Measurements from ENCODE around the gene LGR5. TPM values are rescaled to one million over a fixed set of nuclear protein-coding genes. Genes with fewer than 3 reads are reported as not detected.

The LGR5 gene
- total and polyA plus RNA-seq, 4 donors = 1.6 to 8.8 (median 7.2) TPM

DNA sequence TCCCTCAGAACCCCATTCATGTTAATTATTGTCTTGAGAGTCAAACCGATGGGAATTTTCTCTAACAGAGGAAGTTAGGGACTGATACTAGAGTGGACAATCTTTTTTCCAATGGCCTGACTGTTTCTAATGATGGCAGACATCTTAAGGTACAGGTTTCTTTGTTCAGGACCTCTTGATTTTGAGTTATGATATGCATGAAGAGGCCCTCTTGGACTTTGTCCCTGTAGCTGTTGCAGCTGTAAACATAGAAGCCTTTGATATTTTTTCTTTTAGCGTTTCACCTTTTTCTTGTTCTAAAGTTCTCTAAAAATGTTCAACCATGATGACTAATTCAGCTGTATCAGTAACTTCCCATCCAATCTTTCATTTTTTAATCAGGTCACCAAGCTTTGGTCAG is 53.0 kb downstream of the LGR5 start:
- Histone ChIP-seq H3K27ac (ENCODE audit: low read depth, low read length) (no peak overlapping the region), H3K36me3 (ENCODE audit: control insufficient read depth, insufficient read depth, low read length) (no peaks in the 10 kb centered on the region), H3K4me3 (ENCODE audit: low read depth, low read length) (no peak overlapping the region)

DNA sequence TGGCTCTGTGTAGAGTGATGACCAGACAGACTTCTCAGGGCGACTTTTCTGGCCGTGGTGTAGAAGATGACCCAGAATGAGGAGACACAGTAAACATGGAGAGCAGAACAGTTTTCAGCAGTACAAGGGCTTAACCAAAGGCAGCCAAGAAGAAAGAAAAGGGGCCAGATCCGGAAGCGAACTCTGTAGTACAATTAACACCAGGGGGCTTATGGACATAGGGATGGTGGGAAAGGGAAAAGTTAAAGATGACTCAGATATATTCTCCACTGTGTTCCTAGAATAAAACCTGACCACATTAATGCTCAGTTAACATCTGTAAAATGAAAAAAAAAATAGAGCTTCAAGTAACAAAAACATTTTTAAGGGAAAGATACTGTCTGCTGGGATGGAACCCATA is 60.2 kb downstream of the LGR5 start:
- no peaks in the 10 kb centered on the region for H3K4me1 ChIP-seq (ENCODE audit: control insufficient read depth, insufficient read depth, low read length)
- H3K27ac ChIP-seq (ENCODE audit: low read depth, low read length) = no peak overlapping the region
- 100% methylated on average over 3 of the region's 4 CpGs for WGBS (ENCODE audit: insufficient coverage)
- H3K4me3 ChIP-seq (ENCODE audit: low read depth, low read length) = no peak overlapping the region
- H3K9me3 ChIP-seq (ENCODE audit: control insufficient read depth, insufficient read depth, low read length) = no peaks in the 10 kb centered on the region
- DNase-seq (ENCODE audit: low read depth in 4 of 6, low spot score in 6 of 6) = no peak
- H3K36me3 ChIP-seq (ENCODE audit: control insufficient read depth, insufficient read depth, low read length) = no peaks in the 10 kb centered on the region
- H3K27me3 ChIP-seq (ENCODE audit: control insufficient read depth, insufficient read depth, low read length) = no peaks in the 10 kb centered on the region

More for the DNA sequence above, 53.0 kb downstream of the LGR5 start:
- Histone ChIP-seq H3K9me3 (ENCODE audit: control insufficient read depth, insufficient read depth, low read length) (no peaks in the 10 kb centered on the region), H3K27me3 (ENCODE audit: control insufficient read depth, insufficient read depth, low read length) (no peaks in the 10 kb centered on the region), H3K4me1 (ENCODE audit: control insufficient read depth, insufficient read depth, low read length) (no peaks in the 10 kb centered on the region)
- WGBS (ENCODE audit: insufficient coverage) = 100% methylated on average over 1 of the region's 2 CpGs
- DNase-seq (ENCODE audit: low read depth in 4 of 6, low spot score in 6 of 6) = no peak

DNA sequence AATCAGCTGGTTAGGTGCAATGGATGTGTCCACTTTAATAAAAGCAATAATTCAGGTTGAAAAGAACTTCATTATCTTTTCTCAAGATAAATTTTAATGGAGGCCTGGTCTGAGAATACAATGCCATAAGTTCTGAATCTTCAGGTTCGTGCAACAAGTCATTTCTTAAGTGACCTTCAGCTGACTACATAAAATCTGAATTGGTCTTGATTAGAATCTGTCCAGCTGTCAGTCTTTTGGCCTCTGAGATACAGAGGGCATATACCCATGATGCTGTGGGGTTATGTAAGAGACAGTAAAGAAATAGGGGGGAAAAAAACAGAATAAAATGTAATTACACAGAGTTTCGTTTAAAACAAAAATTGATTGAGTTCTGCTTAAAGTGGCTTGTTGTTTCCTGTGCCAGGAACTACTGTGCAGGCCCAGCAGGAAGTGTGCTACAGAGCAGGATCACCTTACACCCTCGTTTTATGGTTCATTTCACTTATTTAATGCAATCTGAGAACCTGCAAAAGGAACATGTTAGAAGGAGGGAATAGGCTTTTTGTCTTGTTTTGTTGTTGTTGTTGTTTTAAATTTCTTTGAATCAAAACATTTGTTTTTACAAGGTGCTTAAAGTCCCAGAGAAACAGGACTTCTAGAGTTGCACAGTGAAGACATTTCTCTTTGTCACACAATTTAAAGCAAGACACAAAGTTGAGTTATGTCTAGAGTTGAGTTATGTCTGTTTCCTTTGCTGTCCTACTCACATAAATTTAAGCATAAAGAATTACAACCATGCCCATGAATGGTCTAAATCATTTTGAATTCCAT is 64.2 kb downstream of the LGR5 start:
- Histone ChIP-seq H3K4me1 (ENCODE audit: control insufficient read depth, insufficient read depth, low read length) (no peaks in the 10 kb centered on the region), H3K36me3 (ENCODE audit: control insufficient read depth, insufficient read depth, low read length) (no peaks in the 10 kb centered on the region), H3K27me3 (ENCODE audit: control insufficient read depth, insufficient read depth, low read length) (no peaks in the 10 kb centered on the region), H3K27ac (ENCODE audit: low read depth, low read length) (no peak overlapping the region), H3K9me3 (ENCODE audit: control insufficient read depth, insufficient read depth, low read length) (no peaks in the 10 kb centered on the region), H3K4me3 (ENCODE audit: low read depth, low read length) (no peak overlapping the region)
- WGBS (ENCODE audit: insufficient coverage) = no CpG with 5 or more reads among the region's 3 CpGs
- DNase-seq (ENCODE audit: low read depth in 4 of 6, low spot score in 6 of 6) = peak in 2 of 6 donors; percentile 6 to 18

DNA sequence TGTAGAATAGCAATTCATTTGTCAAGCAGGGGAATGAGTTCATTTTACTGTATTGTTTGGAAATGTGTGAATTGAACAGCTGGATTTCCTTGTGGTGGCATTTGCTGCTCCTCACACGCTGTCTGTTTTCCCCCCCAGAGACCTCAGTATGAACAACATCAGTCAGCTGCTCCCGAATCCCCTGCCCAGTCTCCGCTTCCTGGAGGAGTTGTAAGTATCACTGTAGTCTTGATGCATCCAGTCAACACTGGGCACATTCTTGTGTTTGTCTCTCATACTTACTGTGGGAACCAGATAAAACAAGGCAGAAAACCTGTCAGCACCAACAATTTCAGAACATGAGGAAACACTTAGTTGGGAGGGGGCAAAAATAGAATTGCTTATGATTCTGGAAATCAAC is 64.9 kb downstream of the LGR5 start:
- peak in 3 of 6 donors; percentile 6 to 43 (median 16) for DNase-seq (ENCODE audit: low read depth in 4 of 6, low spot score in 6 of 6)
- Histone ChIP-seq H3K4me1 (ENCODE audit: control insufficient read depth, insufficient read depth, low read length) (no peaks in the 10 kb centered on the region), H3K36me3 (ENCODE audit: control insufficient read depth, insufficient read depth, low read length) (no peaks in the 10 kb centered on the region), H3K27ac (ENCODE audit: low read depth, low read length) (no peak overlapping the region), H3K27me3 (ENCODE audit: control insufficient read depth, insufficient read depth, low read length) (no peaks in the 10 kb centered on the region), H3K9me3 (ENCODE audit: control insufficient read depth, insufficient read depth, low read length) (no peaks in the 10 kb centered on the region), H3K4me3 (ENCODE audit: low read depth, low read length) (no peak overlapping the region)
- no CpG with 5 or more reads among the region's 3 CpGs for WGBS (ENCODE audit: insufficient coverage)

DNA sequence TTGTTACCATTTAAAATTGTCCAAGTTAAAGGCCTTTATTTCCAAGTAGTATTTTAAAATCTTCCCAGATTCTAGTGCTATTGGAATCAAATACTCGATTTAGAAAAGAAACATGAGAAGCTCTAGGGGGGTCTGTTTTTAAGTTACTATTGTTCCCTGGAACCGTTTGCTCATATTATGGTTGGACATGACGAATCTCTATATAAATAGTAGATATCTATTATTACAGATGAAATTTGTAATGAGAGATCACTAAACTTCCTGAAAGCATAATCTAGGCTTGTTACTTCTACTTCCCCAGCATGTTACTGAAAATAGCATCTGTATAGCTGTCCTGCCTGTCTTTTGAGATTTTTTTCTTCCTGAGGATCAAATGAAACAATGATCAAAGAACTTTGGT is 70.1 kb downstream of the LGR5 start:
- WGBS (ENCODE audit: insufficient coverage) = no CpG with 5 or more reads among the region's 3 CpGs
- Histone ChIP-seq H3K9me3 (ENCODE audit: control insufficient read depth, insufficient read depth, low read length) (no peaks in the 10 kb centered on the region), H3K27ac (ENCODE audit: low read depth, low read length) (no peak overlapping the region), H3K36me3 (ENCODE audit: control insufficient read depth, insufficient read depth, low read length) (no peaks in the 10 kb centered on the region), H3K4me1 (ENCODE audit: control insufficient read depth, insufficient read depth, low read length) (no peaks in the 10 kb centered on the region), H3K27me3 (ENCODE audit: control insufficient read depth, insufficient read depth, low read length) (no peaks in the 10 kb centered on the region), H3K4me3 (ENCODE audit: low read depth, low read length) (no peak overlapping the region)
- DNase-seq (ENCODE audit: low read depth in 4 of 6, low spot score in 6 of 6) = no peak

DNA sequence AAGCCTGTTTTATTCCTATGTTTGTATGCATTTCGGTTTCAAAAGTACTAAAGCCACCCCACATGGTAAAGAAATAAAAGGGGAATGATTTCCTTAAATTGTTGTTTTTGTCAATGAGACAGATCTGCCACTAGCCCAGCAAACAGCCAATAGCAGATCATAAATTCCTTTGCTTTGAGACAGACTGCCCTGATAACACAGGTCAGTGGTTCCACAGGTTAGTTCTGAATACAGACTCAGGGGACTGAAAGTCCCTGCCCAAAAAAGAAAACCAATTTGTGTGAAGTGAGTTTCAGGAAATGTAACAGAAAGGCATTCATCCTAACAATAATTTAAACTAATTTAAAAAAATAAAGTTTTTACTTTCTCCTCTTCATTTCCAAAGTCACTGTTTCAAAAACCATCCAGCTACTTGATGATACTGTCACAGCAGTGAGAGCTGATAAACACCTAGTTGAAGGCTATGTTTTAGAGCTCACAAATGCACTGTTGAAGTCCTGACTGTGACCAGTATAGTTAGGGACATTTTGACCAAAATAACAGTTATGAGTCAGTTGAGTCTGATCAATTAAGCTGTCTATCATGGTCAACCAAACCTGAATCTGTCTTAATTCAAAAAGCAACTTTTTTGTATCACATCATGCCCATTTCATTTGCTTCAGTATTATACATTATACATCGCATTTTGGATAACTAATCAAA is 77.7 kb downstream of the LGR5 start:
- Histone ChIP-seq H3K4me3 (ENCODE audit: low read depth, low read length) (no peak overlapping the region), H3K27me3 (ENCODE audit: control insufficient read depth, insufficient read depth, low read length) (no peaks in the 10 kb centered on the region), H3K9me3 (ENCODE audit: control insufficient read depth, insufficient read depth, low read length) (no peaks in the 10 kb centered on the region), H3K36me3 (ENCODE audit: control insufficient read depth, insufficient read depth, low read length) (no peaks in the 10 kb centered on the region), H3K27ac (ENCODE audit: low read depth, low read length) (no peak overlapping the region), H3K4me1 (ENCODE audit: control insufficient read depth, insufficient read depth, low read length) (no peaks in the 10 kb centered on the region)
- DNase-seq (ENCODE audit: low read depth in 4 of 6, low spot score in 6 of 6) = no peak
- WGBS (ENCODE audit: insufficient coverage) = no CpG with 5 or more reads among the region's 2 CpGs

DNA sequence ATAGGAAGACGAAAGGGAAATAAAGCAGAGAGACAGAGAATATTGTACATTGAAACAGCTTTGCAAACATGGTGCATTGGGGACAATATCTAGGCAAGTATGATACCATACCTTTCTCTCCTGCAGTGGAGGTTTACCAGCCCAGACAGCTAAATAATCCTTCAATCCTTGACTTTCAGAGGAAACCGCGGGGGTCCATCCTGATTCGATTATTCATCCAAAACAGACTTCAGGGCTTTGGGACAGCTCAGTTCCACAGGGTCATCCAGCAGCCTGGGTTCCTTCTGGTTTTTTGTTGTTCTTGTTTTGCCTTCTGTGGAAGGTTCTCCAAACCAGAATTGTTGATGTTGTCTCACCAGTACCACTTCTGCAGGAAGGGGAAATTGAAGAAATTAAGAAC is 81.5 kb downstream of the LGR5 start:
- no peaks in the 10 kb centered on the region for H3K9me3 ChIP-seq (ENCODE audit: control insufficient read depth, insufficient read depth, low read length)
- no peaks in the 10 kb centered on the region for H3K4me1 ChIP-seq (ENCODE audit: control insufficient read depth, insufficient read depth, low read length)
- no peak overlapping the region for H3K4me3 ChIP-seq (ENCODE audit: low read depth, low read length)
- H3K27me3 ChIP-seq (ENCODE audit: control insufficient read depth, insufficient read depth, low read length) = no peaks in the 10 kb centered on the region
- no peak for DNase-seq (ENCODE audit: low read depth in 4 of 6, low spot score in 6 of 6)
- H3K36me3 ChIP-seq (ENCODE audit: control insufficient read depth, insufficient read depth, low read length) = no peaks in the 10 kb centered on the region
- H3K27ac ChIP-seq (ENCODE audit: low read depth, low read length) = no peak overlapping the region
- WGBS (ENCODE audit: insufficient coverage) = 80% methylated on average over 1 of the region's 4 CpGs

DNA sequence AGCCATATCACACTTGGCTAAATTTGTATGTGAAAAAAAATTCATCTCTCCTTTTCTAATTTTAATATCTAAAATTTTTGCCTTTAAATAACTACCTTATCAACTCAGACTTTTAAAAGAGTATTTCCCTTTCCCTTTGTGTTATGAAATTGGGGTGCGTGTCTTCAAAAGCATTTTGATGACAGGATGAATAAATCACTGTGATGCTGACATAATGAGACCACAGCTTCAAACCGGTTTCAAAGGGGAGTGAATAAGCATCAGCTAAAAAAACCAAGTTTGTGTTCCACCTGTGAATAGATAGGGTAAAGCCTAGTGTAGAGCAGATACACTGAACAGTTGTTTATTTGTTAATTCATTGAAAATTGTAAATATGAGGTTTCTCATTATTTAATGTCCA is 85.0 kb downstream of the LGR5 start:
- H3K4me3 ChIP-seq (ENCODE audit: low read depth, low read length) = no peak overlapping the region
- H3K4me1 ChIP-seq (ENCODE audit: control insufficient read depth, insufficient read depth, low read length) = no peaks in the 10 kb centered on the region
- H3K36me3 ChIP-seq (ENCODE audit: control insufficient read depth, insufficient read depth, low read length) = no peaks in the 10 kb centered on the region
- H3K27me3 ChIP-seq (ENCODE audit: control insufficient read depth, insufficient read depth, low read length) = no peaks in the 10 kb centered on the region
- no peak overlapping the region for H3K27ac ChIP-seq (ENCODE audit: low read depth, low read length)
- H3K9me3 ChIP-seq (ENCODE audit: control insufficient read depth, insufficient read depth, low read length) = no peaks in the 10 kb centered on the region
- DNase-seq (ENCODE audit: low read depth in 4 of 6, low spot score in 6 of 6) = no peak
- WGBS (ENCODE audit: insufficient coverage) = 33% methylated on average over 1 of the region's 2 CpGs

DNA sequence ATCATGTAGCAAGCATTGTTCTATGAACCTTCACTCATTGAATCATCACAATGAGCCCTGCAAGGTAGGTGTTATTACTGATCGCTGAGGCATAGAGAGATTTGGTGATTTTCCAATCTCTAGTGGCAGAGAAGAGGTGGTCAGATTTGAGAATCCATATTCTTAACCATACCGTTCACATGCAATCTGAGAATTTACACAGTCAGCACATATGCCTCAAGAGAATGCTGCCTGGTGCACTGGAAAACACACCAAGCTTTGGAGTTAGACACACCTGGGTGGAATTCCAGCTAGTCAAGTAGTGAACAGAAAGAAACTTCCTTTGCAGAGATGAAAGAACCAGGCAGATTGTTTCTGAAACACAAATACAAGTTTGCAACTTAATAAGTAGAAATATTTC is 94.1 kb downstream of the LGR5 start:
- no CpG with 5 or more reads among the region's 2 CpGs for WGBS (ENCODE audit: insufficient coverage)
- H3K4me3 ChIP-seq (ENCODE audit: low read depth, low read length) = no peak overlapping the region
- DNase-seq (ENCODE audit: low read depth in 4 of 6, low spot score in 6 of 6) = no peak
- no peaks in the 10 kb centered on the region for H3K27me3 ChIP-seq (ENCODE audit: control insufficient read depth, insufficient read depth, low read length)
- no peaks in the 10 kb centered on the region for H3K9me3 ChIP-seq (ENCODE audit: control insufficient read depth, insufficient read depth, low read length)
- no peaks in the 10 kb centered on the region for H3K36me3 ChIP-seq (ENCODE audit: control insufficient read depth, insufficient read depth, low read length)
- no peaks in the 10 kb centered on the region for H3K4me1 ChIP-seq (ENCODE audit: control insufficient read depth, insufficient read depth, low read length)
- H3K27ac ChIP-seq (ENCODE audit: low read depth, low read length) = no peak overlapping the region

All from spinal cord (tissue), 10 donors.